HG03280 (cell line): ENCODE data around the gene UGT1A3.
"Not testable (repeated sequence)": the region's sequence is repeated elsewhere in the genome, so short reads cannot be mapped to it uniquely, and the experiment has no call there.

Experiments
- ATAC-seq: cut with Tn5 transposase; IDR thresholded peaks from one replicate; pipeline ENCODE4 v1.9.1; 2021; ENCODE audit warnings: mild to moderate bottlenecking, moderate library complexity; ENCODE audit not compliant: unreplicated experiment

The UGT1A3 gene

DNA sequence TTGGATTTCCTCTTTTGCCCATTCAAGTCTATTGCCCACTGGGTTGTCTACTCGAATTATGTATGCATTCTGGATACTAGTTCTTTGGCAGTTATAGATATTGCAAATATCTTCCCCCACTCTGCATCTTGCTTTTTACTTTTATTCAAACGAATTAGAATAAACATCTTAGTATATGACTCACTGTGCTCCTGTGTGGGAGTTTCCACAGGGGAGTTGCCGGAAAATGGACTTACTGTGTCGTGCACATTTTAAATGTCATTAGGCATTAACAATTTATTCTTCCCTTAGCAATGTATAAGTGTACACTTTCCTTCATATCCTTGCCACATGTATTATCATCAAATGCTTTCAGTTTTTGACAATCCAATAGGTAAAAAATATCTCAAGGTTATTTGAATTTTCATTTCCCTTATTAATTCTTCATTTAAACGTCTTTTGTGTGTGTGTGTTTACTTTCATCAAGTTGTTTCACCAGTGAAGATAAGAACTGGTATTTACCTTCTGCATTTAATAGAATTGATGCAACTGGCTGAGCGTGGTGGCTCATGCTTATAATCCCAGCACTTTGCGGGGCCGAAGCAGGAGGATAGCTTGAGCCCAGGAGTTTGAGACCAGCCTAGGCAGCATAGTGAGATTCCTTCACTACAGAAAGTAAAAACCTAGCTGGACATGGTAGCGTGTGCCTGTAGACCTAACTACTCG lies 20.8 kb upstream of the UGT1A3 start:
- ATAC-seq, result no peak

DNA sequence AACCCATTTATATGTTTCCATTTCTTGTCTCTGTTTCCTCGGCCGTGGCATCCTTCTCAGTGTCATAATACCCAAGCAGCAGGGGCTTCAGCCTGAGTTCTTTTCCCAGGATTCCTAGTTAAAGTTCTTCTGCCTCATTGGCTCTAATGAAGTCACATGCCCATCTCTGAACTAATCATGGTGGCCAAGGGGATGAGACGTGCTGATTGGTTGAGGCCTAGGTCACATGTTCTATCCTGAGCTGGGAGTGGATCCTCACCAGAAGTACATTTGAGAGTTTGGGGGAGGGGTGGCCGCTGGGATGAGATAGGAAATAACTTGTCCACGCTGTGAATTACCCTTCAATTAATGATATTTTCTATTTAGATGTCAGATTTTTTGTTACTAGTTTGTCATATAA lies 19.9 kb upstream of the UGT1A3 start:
- no peak for ATAC-seq

DNA sequence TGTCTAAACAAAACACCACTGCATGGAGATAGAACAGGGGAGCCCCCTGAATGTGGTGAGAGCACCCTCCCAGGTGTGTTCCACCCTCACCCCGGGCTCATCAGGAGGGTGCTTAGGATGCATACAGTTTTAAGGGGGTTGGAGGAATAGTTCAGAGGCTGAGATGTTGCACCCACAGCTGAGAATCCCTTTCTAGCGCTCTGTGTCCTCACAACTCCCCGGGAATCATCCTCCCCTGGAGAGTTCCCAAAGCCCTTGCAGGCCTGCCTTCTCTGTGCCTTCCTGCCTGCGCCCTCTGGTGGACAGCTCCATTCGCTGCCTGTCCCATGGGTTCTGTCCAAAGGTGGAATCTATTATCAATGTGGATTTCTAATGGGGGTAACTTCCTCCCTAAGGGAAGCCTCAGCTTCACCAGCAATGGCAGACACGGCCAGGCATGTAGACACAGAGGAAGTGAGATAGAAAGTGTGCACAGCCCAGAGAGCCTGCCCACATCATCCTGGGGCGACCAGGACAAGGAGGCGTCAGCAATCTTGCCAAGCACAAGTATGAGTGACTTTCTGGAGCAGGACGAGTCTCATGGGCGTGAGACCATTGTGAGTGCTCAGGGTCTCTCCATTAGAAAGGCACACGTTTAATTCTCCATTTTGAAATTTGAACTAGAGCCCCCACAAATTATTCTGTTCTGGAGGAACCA lies 17.4 kb upstream of the UGT1A3 start:
- peak; percentile 54 for ATAC-seq

DNA sequence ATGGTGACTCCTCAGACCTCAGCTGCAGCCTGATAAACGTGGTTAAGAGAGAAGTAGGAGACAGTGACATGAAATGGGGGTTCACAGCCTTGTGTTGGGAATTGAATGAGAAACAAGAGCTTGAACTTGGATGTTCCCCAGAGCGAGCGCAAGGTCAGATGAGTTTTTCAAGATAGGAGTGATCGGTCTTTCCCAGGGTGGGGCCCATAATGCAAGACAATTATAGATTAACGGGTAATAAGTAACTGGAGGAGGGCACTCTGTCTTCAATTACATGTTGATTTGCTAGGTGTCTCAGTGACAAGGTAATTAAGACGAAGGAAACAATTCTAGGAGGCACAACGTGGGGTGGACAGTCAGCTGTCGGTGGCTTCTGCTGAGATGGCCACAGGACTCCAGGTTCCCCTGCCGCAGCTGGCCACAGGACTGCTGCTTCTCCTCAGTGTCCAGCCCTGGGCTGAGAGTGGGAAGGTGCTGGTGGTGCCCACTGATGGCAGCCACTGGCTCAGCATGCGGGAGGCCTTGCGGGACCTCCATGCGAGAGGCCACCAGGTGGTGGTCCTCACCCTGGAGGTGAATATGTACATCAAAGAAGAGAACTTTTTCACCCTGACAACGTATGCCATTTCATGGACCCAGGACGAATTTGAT lies 16.1 kb upstream of the UGT1A3 start, which contains the start of gene UGT1A5:
Gene UGT1A5 (plus strand): TSS at position 297 of the 651 bp plus-strand sequence. CDS start 85 bp downstream, at position 382.
- no peak for ATAC-seq

DNA sequence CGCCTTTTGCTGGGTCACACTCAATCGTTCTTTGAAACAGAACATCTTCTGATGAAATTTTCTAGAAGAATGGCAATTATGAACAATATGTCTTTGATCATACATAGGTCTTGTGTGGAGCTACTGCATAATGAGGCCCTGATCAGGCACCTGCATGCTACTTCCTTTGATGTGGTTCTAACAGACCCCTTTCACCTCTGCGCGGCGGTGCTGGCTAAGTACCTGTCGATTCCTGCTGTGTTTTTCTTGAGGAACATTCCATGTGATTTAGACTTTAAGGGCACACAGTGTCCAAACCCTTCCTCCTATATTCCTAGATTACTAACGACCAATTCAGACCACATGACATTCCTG lies 15.6 kb upstream of the UGT1A3 start:
- no peak for ATAC-seq

DNA sequence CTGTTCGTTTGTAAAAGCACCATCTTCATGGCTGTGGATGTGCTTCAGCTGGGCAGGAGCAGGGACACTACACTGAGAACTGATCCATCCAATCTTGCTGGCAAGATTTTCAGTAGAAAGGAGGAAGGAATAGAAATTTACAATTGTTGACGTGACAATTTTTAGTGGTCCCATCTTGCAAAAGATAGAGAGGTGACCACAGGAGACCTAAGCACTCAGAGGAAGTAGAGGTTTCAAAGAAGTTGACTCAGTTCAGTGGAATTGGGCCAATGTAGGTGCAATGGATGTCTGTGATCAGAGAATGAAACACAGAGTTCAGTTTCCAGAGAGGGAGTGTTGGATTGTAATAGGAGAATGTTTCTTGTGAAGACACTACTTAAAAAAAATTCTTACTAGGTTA lies 14.7 kb upstream of the UGT1A3 start:
- no peak for ATAC-seq

DNA sequence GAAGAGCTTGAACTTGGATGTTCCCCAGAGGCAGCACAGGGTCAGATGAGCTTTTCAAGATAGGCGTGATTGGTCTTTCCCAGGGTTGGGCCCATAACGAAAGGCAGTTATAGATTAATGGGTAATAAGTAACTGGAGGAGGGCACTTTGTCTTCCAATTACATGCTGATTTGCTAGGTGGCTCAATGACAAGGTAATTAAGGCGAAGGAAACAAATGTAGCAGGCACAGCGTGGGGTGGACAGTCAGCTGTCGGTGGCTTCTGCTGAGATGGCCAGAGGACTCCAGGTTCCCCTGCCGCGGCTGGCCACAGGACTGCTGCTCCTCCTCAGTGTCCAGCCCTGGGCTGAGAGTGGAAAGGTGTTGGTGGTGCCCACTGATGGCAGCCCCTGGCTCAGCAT lies 10.3 kb upstream of the UGT1A3 start, which contains the start of gene UGT1A4:
Gene UGT1A4 (plus strand): TSS at position 185 of the 400 bp plus-strand sequence. CDS start 85 bp downstream, at position 270.
- ATAC-seq, result no peak

DNA sequence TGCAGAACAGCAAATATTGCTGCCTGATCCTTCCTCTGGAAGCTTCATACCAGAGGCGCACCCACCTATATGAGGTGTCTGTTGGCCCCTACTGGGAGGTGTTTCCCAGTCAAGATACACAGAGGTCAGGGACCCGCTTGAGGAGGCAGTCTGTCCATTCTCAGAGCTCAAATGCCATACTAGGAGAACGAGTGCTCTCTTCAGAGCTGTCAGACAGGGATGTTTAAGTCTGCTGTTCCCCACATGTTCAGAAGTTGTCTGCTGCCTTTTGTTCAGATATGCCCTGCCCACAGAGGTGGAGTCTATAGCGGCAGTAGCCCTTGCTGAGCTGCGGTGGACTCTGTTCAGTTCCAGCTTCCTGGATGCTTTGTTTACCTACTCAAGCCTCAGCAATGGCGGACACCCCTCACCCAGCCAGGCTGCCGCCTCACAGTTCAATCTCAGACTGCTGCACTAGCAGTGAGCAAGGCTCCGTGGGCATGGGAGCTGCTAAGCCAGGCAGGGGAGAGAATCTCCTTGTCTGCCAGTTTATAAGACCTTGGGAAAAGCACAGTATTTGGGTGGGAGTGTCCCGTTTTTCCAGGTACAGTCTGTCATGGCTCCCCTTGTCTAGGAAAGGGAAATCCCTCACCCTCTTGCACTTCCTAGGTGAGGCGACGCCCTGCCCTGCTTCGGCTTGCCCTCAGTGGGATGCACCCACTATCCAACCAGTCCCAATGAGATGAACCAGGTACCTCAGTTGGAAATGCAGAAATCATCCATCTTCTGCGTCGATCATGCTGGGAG lies 8.2 kb downstream of the UGT1A3 start:
- ATAC-seq, result not testable (repeated sequence)

DNA sequence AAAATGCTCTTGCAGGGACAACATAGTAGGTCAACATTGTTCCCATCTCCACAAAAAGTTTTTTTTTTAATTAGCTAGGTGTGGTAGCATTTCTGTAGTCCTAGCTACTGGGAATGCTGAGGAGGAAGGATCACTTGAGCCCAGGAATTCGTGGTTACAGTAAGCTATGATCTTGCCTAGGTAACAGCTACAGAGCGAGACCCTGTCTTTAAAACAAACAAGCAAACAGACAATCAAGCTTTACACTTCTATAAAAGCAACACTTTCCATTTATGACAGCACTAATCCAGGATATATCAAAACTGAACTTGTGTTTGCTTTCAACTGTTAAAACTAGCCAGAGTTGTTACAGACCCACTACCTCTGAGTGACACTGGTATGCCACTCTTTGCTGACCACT lies 12.0 kb downstream of the UGT1A3 start:
- ATAC-seq, result no peak

DNA sequence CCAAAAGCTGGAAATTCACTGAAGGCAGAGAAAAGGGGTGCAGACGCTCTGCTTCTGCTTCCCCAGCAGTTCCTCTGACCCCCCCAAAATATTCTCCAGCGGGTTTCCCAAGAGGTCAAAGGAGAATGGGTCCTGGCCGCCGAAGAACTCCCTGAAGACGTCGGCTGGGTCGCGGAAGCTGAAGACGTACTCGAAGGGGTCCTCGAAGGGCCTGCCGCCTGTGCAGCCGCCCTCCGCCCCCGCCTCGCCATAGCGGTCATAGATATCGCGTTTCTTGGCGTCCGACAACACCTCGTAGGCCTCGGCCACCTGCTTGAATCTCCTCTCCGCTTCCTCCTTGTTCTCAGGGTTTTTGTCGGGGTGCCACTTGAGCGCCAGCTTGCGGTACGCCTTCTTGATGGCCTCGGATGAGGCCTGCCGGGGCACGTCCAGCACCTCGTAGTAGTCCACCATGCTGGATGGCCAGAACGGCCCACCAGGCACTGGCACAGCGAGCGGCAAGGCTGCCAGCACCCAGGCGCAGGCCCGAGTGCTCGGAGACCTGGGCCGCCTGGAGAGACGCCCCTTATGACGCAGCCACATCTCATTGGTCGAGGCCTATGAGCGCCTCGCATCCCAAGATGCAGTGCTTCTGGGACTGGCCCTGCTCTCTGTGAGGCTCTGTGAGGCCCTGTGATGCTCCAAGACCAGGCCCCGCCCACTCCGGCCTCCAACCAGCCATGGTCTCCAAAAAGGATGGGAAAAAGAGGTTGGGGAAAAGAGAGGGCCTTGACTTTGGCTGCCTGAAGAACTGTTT lies 14.8 kb downstream of the UGT1A3 start:
- ATAC-seq, result no peak

DNA sequence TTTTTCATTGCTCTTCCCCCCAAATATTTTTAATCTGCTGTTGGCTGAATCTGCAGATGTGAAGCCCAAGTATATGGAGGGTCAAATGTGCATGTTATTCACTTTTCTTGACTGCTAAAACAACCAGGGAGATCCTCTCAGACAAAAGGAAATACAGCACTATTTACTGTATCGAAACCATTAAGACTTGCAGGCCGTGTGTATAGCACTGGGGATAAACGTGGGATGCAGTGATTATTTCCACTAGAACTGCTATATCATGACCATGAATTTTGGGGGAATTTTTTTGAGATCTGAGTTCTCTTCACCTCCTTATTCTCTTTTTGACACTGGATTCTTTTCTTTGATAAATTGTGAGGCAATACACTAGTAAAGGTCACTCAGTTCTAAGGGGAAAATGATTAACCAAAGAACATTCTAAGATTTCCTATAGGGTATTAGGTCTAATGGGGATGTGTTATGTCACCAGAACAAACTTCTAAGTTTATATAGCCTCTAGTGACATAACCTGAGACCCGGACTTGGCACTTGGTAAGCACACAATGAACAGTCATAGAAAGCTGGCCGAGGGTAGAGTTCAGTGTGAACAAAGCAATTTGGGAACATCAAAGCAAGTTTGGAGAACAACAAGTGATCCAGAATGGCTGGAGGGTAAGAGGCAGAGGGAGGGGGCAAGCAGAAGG lies 16.4 kb downstream of the UGT1A3 start:
- ATAC-seq, result no peak

DNA sequence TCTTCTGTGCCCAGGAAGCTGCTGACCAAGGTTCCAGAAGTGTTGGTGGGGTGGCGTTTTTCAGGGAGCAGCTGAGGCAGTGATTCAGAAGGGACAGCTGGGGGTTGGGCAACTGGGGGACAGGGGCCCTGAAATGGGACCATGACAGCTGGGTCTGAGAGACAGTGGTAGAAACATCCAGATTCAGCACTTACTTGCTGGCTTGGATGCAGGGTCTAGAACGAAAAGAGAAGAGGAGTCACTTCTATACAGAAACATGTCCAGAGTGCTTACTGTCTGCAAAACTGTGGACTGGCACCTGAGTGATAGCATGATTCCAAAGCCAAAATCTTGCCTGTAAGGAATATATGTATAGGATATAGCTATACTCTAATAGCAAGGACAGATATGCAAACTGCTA lies 17.0 kb downstream of the UGT1A3 start:
- not testable (repeated sequence) for ATAC-seq

DNA sequence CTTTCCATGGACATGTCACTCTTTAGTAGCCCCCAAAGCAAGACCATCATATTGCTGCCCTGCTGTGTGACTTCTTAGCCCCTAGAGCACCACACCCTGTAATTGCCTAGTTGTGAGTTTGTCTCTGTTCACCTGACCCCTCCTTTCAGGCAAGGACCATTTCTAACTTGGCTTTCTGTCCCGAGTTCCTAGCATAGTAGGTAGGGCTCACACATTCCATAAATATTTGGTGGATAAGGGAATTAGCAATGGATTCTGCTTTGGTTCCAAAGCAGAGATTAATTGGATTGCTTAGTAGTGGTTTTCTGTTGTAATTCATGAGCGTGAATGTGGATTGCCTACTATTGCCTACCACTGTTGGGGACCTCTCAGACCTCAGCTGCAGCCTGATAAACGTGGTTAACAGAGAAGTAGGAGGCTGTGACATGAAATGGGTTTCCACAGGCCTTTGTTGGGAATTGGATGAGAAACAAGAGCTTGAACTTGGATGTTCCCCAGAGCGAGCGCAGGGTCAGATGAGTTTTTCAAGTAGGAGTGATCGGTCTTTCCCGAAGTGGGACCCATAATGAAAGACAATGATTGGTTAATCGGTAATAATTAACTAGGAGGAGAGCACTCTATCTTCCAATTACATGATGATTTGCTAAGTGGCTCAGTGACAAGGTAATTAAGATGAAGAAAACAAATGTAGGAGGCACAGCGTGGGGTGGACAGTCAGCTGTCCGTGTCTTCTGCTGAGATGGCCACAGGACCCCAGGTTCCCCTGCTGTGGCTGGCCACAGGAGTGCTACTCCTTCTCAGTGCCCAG lies 17.8 kb downstream of the UGT1A3 start:
- no peak for ATAC-seq

DNA sequence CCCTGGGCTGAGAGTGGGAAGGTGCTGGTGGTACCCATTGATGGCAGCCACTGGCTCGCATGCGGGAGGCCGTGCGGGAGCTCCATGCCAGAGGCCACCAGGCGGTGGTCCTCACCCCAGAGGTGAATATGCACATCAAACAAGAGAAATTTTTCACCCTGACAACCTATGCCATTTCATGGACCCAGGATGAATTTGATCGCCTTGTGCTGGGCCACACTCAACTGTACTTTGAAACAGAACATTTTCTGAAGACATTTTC lies 18.4 kb downstream of the UGT1A3 start:
- ATAC-seq, result no peak

DNA sequence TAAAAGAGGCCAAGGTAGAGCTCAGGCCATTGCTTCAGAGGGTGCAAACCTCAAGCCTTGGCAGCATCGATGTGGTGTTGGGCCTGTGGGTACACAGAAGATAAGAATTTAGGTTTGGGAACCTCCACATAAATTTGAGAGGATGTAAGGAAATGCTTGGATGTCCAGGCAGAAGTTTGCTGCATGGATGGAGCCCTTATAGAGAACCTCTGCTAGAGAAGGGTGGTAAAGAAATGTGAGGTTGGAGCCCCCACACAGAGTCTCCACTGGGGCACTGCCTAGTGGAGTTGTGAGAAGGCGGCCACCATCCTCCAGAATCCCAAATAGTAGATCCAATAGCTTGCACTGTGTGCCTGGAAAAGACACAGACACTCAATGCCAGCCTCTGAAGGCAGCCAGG lies 21.8 kb downstream of the UGT1A3 start:
- ATAC-seq, result not testable (repeated sequence)

DNA sequence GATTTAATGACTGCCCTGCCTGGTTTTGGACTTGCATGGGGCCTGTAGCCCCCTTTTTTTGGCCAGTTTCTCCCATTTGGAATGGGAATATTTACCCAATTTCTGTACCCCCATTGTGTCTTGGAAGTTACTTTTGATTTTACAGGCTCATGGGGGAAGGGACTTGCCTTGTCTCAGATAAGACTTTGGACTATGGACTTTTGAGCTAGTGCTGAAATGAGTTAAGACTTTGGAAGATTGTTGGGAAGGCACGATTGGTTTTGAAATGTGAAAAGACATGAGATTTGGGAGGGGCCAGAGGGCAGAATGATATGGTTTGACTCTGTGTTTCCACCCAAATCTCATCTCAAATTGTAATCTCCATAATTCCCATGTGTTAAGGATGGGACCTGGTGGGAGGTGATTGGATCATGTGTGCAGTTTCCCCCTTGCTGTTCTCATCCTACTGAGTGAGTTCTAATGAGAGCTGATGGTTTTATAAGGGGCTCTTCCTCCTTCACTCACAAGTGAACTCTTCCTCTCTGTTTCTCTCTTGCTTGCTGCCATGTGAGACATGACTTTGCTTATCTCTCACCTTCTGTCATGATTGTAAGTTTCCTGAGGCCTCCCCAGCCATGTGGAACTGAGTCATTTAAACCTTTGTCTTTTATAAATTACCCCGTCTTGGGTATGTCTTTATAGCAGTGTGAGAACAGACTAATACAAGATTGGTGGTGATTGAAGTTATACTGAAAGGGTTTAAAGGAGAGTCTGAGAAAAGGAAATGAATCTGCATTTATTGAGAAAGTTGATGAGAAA lies 22.6 kb downstream of the UGT1A3 start:
- ATAC-seq, result not testable (repeated sequence)

DNA sequence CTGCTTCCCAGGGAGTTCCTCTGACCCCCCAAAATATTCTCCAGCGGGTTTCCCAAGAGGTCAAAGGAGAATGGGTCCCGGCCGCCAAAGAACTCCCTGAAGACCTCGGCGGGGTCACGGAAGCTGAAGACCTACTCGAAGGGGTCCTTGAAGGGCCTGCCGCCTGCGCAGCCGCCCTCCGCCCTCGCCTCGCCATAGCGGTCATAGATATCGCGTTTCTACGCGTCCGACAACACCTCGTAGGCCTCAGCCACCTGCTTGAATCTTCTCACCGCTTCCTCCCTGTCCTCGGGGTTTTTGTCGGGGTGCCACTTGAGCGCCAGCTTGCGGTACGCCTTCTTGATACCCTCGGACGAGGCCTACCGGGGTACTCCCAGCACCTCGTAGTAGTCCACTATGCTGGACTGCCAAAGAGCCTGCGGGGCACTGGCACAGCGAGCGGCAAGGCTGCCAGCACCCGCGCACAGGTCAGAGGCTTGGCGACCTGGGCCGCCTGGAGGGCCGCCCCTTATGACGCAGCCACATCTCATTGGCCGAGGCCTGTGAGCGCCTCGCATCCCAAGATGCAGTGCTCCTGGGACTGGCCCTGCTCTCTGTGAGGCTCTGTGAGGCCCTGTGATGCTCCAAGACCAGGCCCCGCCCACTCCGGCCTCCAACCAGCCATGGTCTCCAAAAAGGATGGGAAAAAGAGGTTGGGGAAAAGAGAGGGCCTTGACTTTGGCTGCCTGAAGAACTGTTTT lies 26.2 kb downstream of the UGT1A3 start:
- no peak for ATAC-seq
